ENCODE measurements around the gene MAD1L1. TPM values are rescaled to one million over a fixed set of nuclear protein-coding genes. Genes with fewer than 3 reads are reported as not detected.
"Not testable (repeated sequence)": the region's sequence is repeated elsewhere in the genome, so short reads cannot be mapped to it uniquely, and the experiment has no call there.

The MAD1L1 gene
- total RNA-seq, 1 experiment from 2014 or later: 163 TPM

GRCh38 chr7:1941464-1942242 lies 291.1 kb downstream of the MAD1L1 start:
- in situ Hi-C loops (cut with HindIII; ENCODE audit: low sequenced_read_pairs): no loop called here
- DNase-seq (ENCODE audit: low spot score): no peak

GRCh38 chr7:1940863-1941262 lies 291.9 kb downstream of the MAD1L1 start:
- DNase-seq (ENCODE audit: low spot score): no peak
- in situ Hi-C loops (cut with HindIII; ENCODE audit: low sequenced_read_pairs): no loop called here

GRCh38 chr7:1940402-1940786 lies 292.4 kb downstream of the MAD1L1 start:
- in situ Hi-C loops (cut with HindIII; ENCODE audit: low sequenced_read_pairs): no loop called here
- DNase-seq (ENCODE audit: low spot score): no peak

GRCh38 chr7:1939434-1940401 lies 293.0 kb downstream of the MAD1L1 start:
- in situ Hi-C loops (cut with HindIII; ENCODE audit: low sequenced_read_pairs): no loop called here
- no peak for DNase-seq (ENCODE audit: low spot score)

- no peak for DNase-seq (ENCODE audit: low spot score)
- in situ Hi-C loops (cut with HindIII; ENCODE audit: low sequenced_read_pairs): no loop called here
Observed at GRCh38 chr7:1938788-1939433, 293.8 kb downstream of the MAD1L1 start.

GRCh38 chr7:1937252-1937605 lies 295.5 kb downstream of the MAD1L1 start:
- DNase-seq (ENCODE audit: low spot score): no peak
- in situ Hi-C loops (cut with HindIII; ENCODE audit: low sequenced_read_pairs): no loop called here

GRCh38 chr7:1936531-1937251 lies 296.1 kb downstream of the MAD1L1 start:
- peak; percentile 78 for DNase-seq (ENCODE audit: low spot score)
- in situ Hi-C loops (cut with HindIII; ENCODE audit: low sequenced_read_pairs): no loop called here

- no peak for DNase-seq (ENCODE audit: low spot score)
- in situ Hi-C loops (cut with HindIII; ENCODE audit: low sequenced_read_pairs): no loop called here
Observed at GRCh38 chr7:1936006-1936310, 296.8 kb downstream of the MAD1L1 start.

- no peak for DNase-seq (ENCODE audit: low spot score)
- in situ Hi-C loops (cut with HindIII; ENCODE audit: low sequenced_read_pairs): no loop called here
Observed at GRCh38 chr7:1935176-1936005, 297.4 kb downstream of the MAD1L1 start.

- in situ Hi-C loops (cut with HindIII; ENCODE audit: low sequenced_read_pairs): no loop called here
- DNase-seq (ENCODE audit: low spot score): peak; percentile 79
Observed at GRCh38 chr7:1934756-1935155, 298.0 kb downstream of the MAD1L1 start.

GRCh38 chr7:1934017-1934416 lies 298.7 kb downstream of the MAD1L1 start:
- no peak for DNase-seq (ENCODE audit: low spot score)
- in situ Hi-C loops (cut with HindIII; ENCODE audit: low sequenced_read_pairs): no loop called here

- in situ Hi-C loops (cut with HindIII; ENCODE audit: low sequenced_read_pairs): no loop called here
- no peak for DNase-seq (ENCODE audit: low spot score)
Observed at GRCh38 chr7:1933066-1933750, 299.5 kb downstream of the MAD1L1 start.

GRCh38 chr7:1931951-1932270 lies 300.8 kb downstream of the MAD1L1 start:
- in situ Hi-C loops (cut with HindIII; ENCODE audit: low sequenced_read_pairs): no loop called here
- DNase-seq (ENCODE audit: low spot score): no peak

GRCh38 chr7:1931256-1931950 lies 301.3 kb downstream of the MAD1L1 start:
- no peak for DNase-seq (ENCODE audit: low spot score)
- in situ Hi-C loops (cut with HindIII; ENCODE audit: low sequenced_read_pairs): no loop called here

GRCh38 chr7:1930381-1931065 lies 302.2 kb downstream of the MAD1L1 start:
- DNase-seq (ENCODE audit: low spot score): no peak
- in situ Hi-C loops (cut with HindIII; ENCODE audit: low sequenced_read_pairs): no loop called here

- DNase-seq (ENCODE audit: low spot score); in situ Hi-C loops (cut with HindIII; ENCODE audit: low sequenced_read_pairs): not testable (repeated sequence)
Observed at GRCh38 chr7:1929349-1929925, 303.3 kb downstream of the MAD1L1 start.

Data from G401 (cell line).